ENCODE data around the gene U2AF1L4. TPM values are rescaled to one million over a fixed set of nuclear protein-coding genes. Genes with fewer than 3 reads are reported as not detected.

U2AF1L4 gene
- total and polyA plus RNA-seq, 2 donors (not counting 3 experiments of a cell fraction or from before 2014, with no cell fraction given): 5.6 to 13.5 TPM

DNA sequence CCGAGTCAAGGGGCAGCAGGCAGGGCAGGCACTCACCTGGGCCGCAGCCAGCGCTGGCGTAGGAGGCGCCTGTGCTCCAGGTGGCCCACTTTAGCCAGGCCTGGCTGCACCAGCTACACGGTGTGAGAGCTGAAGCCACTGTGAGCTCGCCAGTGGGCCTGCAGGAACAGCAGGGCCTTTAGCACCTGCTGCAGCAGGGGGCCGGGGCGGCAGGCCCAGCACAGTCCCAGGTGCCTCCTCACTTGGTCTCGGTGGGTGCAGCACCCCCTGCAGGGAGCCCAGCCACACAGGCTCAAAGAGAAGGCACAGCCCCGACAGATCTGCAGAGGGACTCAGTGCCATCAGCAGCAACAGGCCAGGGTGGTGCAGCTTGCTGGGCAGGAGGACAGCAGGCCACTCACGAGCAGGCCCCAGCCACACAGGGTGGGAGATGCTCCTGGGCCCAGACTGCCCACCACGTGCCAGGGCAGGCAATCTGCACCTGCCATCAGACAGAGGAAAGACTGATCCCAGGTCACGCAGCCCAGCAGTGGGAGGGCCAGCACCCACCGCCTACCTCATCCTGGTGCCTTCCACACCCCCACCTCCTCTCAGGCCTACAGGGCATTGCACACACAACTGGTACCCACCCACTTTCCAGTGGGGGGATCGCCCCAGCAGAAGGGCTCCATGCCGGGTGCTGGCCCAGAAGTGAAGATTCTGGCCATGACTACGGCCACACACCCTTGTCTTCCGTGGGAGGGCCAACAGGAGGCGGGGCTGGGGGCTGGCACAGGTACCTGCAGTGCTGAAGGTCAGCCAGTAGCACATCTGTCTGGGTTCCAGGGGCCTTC, 46.0 kb upstream of the U2AF1L4 start:
- Histone ChIP-seq H4K20me1 (replicated peaks; ENCODE audit: control insufficient read depth, extremely low read depth, insufficient read depth, low read length) (no peaks in the 10 kb centered on the region), H3K9me3 (replicated peaks; ENCODE audit: control insufficient read depth, insufficient read depth, low read length) (no peaks in the 10 kb centered on the region), H3K4me1 (ENCODE audit: control insufficient read depth, extremely low read depth, insufficient read depth, low read length) (no peaks in the 10 kb centered on the region), H2AFZ (ENCODE audit: low read depth, low read length) (no peak overlapping the region), H3K4me3 (replicated peaks in 1 of 3; ENCODE audit: insufficient read depth in 1 of 3, low read depth in 1 of 3, low read length in 3 of 3) (no peak overlapping the region), H3K79me2 (ENCODE audit: control insufficient read depth, insufficient read depth, low read length) (no peaks in the 10 kb centered on the region), H3K4me2 (ENCODE audit: insufficient read depth, low read length) (no peak overlapping the region), H3K9ac (replicated peaks; ENCODE audit: extremely low read depth, insufficient read depth, low read length) (no peak overlapping the region), H3K36me3 (ENCODE audit: control insufficient read depth in 2 of 2, extremely low read depth in 1 of 2, insufficient read depth in 2 of 2, low read length in 2 of 2) (no peaks in the 10 kb centered on the region), H3K27ac (ENCODE audit: insufficient read depth, low read depth, low read length) (no peak overlapping the region), H3K27me3 (ENCODE audit: control insufficient read depth in 2 of 2, insufficient read depth in 2 of 2, low read length in 2 of 2) (peaks cover 4 to 9% of the 10 kb centered on the region in 2 experiments), H3K9me1 (replicated peaks; ENCODE audit: control insufficient read depth, extremely low read depth, insufficient read depth, low read length) (no peaks in the 10 kb centered on the region)
- DNase-seq (ENCODE audit: low read depth, low spot score) (no peak), FAIRE-seq (no peak)
- BruUV-seq (replicated peaks): no TSS peak
- dilution Hi-C loops (cut with MboI; ENCODE audit: extremely low pct_ligation_motif_present, low sequenced_read_pairs): no loop called here
- ChIA-PET POLR2A (no interaction called here), CTCF (interaction anchor here (0.5 kb wide), 1 partner anchor 47 kb away, joined by 3 read pairs; no protein-coding TSS in a partner anchor)
- TF ChIP-seq EZH2 (IDR thresholded peaks at IDR 0.05; ENCODE audit: borderline replicate concordance, low read depth, low read length, severe bottlenecking) (no peak), FOS (IDR thresholded peaks at IDR 0.05; ENCODE audit: borderline replicate concordance, insufficient read depth, low read length) (no peak), MAX (IDR thresholded peaks at IDR 0.05; ENCODE audit: insufficient read depth, insufficient read length) (no peak), CTCF (IDR thresholded peaks at IDR 0.05; ENCODE audit: extremely low read depth in 1 of 2, insufficient read depth in 1 of 2, low read depth in 1 of 2, low read length in 2 of 2) (no peak), MYC (IDR thresholded peaks at IDR 0.05; ENCODE audit: low read depth, low read length) (no peak), POLR2A (IDR thresholded peaks at IDR 0.05; ENCODE audit: low read depth, low read length) (no peak), POLR2AphosphoS5 (IDR thresholded peaks at IDR 0.05; ENCODE audit: insufficient read depth, low read depth, low read length) (no peak), GATA2 (IDR thresholded peaks at IDR 0.05; ENCODE audit: insufficient read depth, insufficient read length, low read depth, low read length) (no peak), JUN (IDR thresholded peaks at IDR 0.05; ENCODE audit: borderline replicate concordance, insufficient read depth, insufficient read length, low read depth) (no peak)
- intact Hi-C loops (cut with micrococcal nuclease): no loop called here
